Activated CD8-positive, alpha-beta memory T cell treated with anti-CD3 and anti-CD28 coated beads for 1 hour (primary cell): ENCODE results near the gene EHBP1.
A peak's percentile ranks its signal among the peaks of the same experiment; 100 is the strongest.

ENCODE experiments used
- DNase-seq, 2 donors: peaks; one replicate each; pipeline ENCODE4 v3.0.0-alpha.2; 2020; ENCODE audit warnings: low read depth in 1 of 2; ENCODE audit errors: extremely low read depth in 1 of 2

The EHBP1 gene

DNA sequence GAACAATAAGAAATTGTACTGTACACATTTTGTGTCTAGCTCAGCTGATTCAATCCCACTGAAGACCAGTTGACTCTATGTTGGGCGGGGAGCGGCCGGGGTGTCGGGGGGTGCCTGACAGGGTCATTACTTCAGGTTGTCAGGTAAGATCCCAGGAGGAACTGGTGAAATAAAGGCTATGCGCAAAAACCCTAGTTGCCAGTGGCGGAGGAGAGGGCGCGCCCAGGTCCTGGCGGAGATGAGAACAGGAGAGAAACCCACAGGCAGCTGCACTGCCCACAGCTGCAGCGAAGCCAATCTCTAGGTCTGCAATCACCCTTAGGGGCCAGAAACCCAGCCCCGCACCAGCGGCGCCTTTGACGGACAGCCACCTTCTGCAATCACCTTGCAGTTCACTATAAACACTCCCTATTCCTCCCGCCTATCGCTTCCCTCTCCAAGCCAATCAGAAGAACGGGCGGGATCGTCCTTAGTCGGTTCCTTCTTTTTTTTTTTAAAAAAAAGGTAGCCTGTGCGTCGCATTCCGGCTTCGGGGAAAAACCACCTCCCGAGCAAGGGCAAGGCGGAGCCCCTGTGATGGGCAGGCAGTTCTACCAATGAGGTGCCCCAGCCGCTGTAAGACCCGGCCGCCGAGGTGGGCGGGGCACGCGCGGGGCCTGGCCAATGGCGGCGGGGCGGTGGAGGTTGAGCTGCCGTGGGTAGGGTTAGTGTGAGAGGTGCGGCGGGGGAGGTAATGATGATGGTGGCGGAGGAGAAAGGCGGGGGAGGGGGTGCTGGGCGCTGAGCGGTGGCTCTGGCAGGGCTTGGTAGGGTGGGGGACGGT is at the start of gene EHBP1:
TSS of gene EHBP1 (plus strand) at position 707 of the 823 bp plus-strand sequence. CDS start 1,479 bp downstream, outside the sequence.
- DNase-seq, result peak; percentile 95 to 96

DNA sequence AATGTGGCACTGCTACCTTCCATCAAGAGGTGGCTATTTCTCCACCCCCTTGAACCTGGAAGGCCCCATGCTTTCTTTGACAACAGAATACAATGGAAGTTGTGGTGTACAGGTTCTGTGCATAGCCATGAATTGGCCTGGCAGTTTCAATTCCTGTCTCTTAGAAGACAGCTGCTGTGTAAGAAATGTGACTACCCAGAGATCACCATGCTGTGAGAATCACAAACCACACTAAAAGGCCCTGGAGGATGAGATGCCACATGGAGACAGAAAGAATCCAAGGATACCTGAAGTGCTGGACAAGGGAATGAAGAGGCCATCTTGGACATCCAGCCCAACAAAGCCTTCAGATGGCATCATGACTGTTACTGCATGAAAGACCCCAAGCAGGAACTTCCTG is 47.7 kb upstream of the EHBP1 start:
- DNase-seq, result no peak

GRCh38 chr2:62658891-62659290 is 46.6 kb upstream of the EHBP1 start:
- no peak for DNase-seq

DNA sequence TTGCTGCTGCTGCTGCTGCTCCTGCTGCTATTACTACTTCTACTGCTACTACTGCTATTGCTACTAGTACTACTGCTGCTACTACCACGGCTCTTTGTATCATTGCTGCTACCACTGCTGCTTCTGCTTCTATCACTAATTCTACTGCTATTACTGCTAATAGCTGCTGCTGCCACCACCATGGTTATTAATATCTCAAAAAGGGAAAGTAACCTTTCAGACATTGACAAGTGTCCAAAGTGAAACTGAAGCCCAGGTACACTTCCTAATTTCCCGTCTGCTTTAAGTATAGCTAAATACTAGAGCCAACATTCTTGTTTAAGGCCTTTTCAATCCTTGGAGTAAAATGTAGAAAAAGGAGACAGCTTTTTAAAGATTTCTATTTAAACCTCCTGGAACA is 45.4 kb upstream of the EHBP1 start:
- no peak for DNase-seq

- DNase-seq, result no peak
Measured at GRCh38 chr2:62660582-62661262, 44.8 kb upstream of the EHBP1 start.

DNA sequence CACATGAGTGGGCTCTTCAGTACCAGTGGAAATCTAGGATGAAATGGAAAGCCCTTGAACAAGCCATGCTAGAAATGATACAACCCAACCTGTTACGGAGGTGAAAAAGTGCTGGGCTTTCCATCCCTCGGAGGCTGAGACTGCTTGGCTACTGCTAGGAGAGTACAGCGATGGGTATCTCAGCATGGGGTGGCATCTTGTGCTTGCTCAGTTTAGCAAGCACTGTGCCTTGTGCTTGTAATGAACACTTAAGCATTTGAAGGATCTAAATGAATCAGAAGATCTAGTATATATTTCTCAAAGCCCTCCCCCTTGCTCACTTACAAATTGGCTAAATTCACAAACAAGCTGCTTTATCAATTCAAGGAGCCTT is 44.3 kb upstream of the EHBP1 start:
- DNase-seq, result no peak

DNA sequence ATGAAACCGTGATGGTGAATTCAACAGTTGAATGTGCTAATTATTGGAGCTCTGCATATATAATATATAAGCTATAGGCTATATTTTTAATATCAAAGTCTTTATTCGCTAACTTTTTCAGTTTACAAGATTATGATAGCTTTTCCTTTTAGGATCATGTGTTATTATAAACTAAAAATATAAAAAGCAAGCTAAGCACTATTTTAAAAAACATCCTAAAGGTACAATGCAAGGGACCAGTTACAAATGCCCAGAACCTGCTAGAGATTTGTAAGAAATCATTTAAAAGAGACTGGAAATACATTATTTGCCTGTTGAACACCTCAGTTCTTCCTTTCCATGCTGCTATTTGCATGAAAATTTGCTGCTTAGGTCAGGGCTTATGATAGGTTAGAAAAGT is 43.4 kb upstream of the EHBP1 start:
- DNase-seq, result no peak

- no peak for DNase-seq
Measured at GRCh38 chr2:62662554-62662953, 43.0 kb upstream of the EHBP1 start.

DNA sequence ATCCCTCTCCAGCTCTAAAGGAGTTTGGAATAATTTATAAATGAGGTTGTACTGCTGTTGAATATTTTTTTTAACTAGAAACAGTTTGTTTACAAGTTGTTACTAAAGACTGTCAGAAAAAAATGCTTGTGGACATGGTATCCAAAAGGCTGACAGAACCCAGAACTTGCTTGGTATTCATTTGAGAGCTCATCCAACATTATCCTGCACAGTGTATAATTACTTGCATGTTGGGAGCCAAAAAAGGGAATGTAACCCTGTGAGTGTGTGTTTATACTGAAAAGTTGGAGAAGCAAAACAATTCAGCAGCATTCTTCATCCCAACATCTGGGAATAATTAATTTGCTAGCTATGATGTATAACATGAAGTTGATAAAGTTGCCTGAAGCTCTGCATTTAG is 42.1 kb upstream of the EHBP1 start:
- DNase-seq, result no peak

- DNase-seq, result no peak
Measured at GRCh38 chr2:62663920-62664795, 41.4 kb upstream of the EHBP1 start.

GRCh38 chr2:62665446-62665845 is 40.1 kb upstream of the EHBP1 start:
- DNase-seq, result no peak

DNA sequence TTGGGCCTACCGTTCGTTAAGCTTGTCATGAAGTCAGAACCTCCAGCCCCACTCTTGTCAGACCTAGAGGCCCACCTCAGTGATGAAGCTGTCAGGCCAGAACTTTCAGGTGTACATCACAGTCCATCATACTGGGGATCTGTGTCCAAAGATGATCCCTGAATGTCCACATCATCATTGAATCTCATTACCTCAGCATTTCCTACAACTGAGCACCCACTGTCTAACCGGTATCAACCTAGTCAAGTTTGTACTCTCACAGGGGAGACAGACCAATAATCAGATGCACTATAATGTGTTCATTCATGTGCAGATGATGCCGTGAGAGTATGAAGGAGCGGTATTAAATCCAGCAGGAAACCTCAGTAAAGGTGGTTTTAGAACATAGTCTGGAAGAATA is 36.3 kb upstream of the EHBP1 start:
- no peak for DNase-seq

DNA sequence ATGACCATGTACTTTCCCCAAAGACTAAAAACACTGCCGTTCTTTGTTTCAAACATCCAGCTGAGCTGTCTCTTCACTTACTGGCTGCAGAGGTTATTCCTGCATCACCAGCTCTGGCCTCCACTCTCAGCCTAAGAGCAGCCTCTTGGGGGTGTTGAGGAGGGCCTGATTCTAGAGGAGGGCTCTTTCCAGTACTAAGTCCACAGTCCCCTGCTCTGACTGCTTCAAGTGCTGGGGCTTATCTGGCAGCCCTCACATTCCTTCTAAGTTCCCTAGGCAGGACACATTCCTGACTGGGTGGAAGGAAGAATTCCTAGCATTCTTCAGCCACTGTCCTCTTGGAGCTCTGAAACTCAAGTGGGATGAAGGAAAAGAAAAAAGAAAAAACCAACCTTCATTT is 32.9 kb upstream of the EHBP1 start:
- no peak for DNase-seq

DNA sequence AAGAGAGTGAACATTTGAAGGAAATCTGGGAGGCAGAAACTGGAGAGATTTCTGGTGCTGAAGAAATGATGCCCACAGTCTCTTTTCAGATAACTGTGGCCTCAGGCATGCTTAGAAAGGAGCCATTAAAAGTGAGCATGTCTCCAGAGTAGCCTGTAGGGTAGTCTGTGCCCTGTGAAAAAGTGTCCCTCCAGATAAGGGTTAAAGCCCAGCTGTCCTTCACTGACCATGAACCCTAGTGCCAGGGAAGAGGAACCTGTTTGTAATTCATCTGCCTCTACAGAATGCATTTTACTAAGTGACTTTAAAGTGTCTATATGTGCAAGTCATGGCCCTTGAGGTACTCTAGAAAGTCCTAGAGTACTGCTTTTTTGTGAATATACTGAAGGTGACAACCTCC is 30.5 kb upstream of the EHBP1 start:
- DNase-seq, result no peak

- DNase-seq, result no peak
Measured at GRCh38 chr2:62685256-62685655, 20.3 kb upstream of the EHBP1 start.

DNA sequence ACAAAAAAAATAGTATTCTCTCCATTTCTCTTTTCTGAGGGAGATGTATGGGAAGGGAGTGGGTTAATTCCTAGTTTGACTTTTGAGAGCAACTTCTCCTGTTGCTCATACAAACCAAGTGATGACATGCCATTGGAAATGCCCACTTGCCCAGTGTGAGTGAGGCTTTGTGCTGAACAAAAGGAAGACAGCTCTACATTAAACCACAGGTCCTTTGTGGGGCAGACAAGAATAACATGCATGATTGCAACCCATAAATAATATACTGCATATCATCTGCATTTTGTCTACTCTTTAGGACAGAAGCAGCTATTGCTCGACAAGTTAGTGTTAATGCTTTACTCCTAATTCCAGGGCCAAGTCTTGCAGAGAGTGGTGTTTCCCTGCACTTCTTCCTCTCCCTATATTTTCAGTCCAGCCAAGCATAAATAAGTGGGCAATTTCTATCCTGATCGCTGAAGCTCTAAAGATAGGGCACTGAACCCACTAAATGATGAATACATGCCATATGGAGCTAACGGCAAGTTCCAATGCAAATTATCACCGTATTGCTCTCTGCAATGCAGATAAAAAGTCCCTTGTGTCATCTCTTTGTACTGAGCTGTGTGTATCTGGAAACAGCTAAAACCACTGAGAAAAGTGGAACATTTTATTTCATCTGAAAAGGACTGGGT is 19.4 kb upstream of the EHBP1 start:
- DNase-seq, result no peak

DNA sequence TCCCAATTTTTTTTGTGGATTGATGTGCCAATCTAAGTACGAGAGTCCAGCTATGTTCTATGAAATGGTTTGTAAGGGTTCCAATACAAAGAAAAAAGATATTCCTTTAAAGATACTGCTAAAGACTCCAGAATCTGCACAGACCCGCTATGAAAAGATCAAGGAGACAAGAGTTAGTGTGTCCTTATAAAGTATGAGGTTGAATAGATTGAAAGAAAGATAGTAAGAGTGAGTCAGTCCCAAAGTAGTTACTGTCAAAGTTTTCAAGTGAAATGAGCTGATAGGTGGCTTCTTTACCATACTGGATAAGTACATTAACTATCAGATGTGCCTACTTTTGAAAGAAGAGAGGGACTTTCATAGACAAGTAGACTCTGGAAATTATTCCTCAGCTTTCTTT is 17.9 kb upstream of the EHBP1 start:
- no peak for DNase-seq

DNA sequence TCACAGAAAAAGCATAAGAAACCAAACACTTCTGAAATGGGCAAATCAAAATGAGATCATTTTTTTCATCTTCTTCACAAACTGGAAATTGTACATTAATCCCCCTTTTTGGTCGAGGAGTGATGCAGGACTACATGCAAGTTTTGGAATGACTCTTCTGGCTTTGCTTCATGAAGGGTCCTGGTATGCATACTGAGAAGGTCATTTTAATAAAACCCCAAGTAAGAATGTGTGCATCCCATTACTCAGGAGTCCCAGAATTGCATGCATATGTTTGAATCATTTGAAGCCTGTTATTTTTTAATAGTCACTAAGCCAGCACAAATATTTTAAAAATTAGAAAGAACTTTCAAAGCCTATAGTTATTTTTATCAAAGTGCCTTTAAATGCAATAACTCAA is 16.7 kb upstream of the EHBP1 start:
- no peak for DNase-seq

DNA sequence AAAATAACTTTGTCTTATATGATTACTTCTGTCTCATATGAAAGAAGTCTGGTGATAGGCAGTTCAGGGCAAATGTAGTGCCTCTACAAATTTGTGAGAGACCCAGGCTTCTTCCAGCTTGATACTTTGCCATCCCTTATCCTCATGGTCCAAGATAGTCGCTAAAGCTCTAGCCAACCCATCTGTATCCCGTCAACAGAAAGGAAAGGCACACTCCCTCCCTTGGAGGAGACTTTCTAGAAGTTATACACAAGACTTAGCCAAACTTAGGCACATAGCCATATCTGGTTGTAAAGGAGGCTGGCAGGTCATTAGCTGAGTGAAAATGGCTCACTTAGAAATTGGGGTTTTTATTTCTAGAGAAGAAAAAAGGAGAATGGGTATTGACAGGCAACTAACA is 14.3 kb upstream of the EHBP1 start:
- DNase-seq, result no peak

GRCh38 chr2:62692225-62692624 is 13.3 kb upstream of the EHBP1 start:
- no peak for DNase-seq

DNA sequence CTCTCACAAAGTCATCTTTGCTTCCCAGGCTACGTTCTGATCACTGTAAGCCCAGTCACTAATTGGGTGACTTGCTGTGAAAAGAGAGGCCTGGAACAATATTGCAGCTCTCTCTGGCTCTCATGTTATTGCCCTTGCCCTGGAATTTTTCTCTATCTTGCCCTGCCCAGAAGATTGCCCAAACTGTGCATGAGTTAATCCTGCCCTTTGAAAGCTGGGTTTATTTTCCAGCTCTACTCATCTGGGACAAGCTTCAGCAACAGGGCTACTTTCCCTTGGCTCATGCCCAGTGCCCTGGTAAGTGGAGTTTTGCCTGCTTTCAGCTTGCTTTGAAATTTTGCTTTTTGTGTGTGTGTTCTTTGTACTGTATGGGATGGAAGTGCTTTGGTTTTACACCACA is 6.9 kb upstream of the EHBP1 start:
- no peak for DNase-seq
